ENCODE results near the gene EIF1AD. TPM values are rescaled to one million over a fixed set of nuclear protein-coding genes. Genes with fewer than 3 reads are reported as not detected.

Gene EIF1AD
- total RNA-seq, 1 experiment from 2014 or later: 55.2 TPM

GRCh38 chr11:65972116-65972515 lies 29.8 kb downstream of the EIF1AD start:
- Histone ChIP-seq H3K79me2 (ENCODE audit: low read depth) (no peaks in the 10 kb centered on the region; the same call in 1 of the 2 replicates), H2AFZ (no peak overlapping the region), H4K20me1 (ENCODE audit: insufficient read depth) (peaks cover 14% of the 10 kb centered on the region; the same call in 1 of the 2 replicates), H3K9me3 (ENCODE audit: insufficient read depth, low read depth) (no peaks in the 10 kb centered on the region), H3F3A (ENCODE audit: insufficient read depth, low read depth) (peaks cover 25% of the 10 kb centered on the region), H3K4me2 (no peak overlapping the region), H3K9me2 (ENCODE audit: insufficient read depth) (no peaks in the 10 kb centered on the region), H3K27ac (no peak overlapping the region), H3K4me1 (replicated peaks; ENCODE audit: insufficient read depth) (no peaks in the 10 kb centered on the region), H3K27me3 (ENCODE audit: insufficient read depth, low read depth) (no peaks in the 10 kb centered on the region), H3K36me3 (ENCODE audit: low read depth) (peaks cover 21% of the 10 kb centered on the region), H3K4me3 (no peak overlapping the region)
- TF ChIP-seq, protein P1, sequence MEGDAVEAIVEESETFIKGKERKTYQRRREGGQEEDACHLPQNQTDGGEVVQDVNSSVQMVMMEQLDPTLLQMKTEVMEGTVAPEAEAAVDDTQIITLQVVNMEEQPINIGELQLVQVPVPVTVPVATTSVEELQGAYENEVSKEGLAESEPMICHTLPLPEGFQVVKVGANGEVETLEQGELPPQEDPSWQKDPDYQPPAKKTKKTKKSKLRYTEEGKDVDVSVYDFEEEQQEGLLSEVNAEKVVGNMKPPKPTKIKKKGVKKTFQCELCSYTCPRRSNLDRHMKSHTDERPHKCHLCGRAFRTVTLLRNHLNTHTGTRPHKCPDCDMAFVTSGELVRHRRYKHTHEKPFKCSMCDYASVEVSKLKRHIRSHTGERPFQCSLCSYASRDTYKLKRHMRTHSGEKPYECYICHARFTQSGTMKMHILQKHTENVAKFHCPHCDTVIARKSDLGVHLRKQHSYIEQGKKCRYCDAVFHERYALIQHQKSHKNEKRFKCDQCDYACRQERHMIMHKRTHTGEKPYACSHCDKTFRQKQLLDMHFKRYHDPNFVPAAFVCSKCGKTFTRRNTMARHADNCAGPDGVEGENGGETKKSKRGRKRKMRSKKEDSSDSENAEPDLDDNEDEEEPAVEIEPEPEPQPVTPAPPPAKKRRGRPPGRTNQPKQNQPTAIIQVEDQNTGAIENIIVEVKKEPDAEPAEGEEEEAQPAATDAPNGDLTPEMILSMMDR (conservative IDR thresholded peaks at IDR 0.05): no peak
- TF ChIP-seq EZH2 (IDR thresholded peaks at IDR 0.05; ENCODE audit: low read depth): no peak
- BruUV-seq (replicated peaks): no TSS peak
- POLR2A ChIA-PET (ENCODE audit: unreplicated experiment): interaction anchor here (0.6 to 0.7 kb wide), 2 partner anchors 50 to 79 kb away, joined by 3 to 6 read pairs; no protein-coding TSS in a partner anchor
- intact Hi-C loops (cut with micrococcal nuclease; ENCODE audit: unreplicated experiment): no loop called here
- DNase-seq: no peak
- CTCF ChIA-PET: no interaction called here

DNA sequence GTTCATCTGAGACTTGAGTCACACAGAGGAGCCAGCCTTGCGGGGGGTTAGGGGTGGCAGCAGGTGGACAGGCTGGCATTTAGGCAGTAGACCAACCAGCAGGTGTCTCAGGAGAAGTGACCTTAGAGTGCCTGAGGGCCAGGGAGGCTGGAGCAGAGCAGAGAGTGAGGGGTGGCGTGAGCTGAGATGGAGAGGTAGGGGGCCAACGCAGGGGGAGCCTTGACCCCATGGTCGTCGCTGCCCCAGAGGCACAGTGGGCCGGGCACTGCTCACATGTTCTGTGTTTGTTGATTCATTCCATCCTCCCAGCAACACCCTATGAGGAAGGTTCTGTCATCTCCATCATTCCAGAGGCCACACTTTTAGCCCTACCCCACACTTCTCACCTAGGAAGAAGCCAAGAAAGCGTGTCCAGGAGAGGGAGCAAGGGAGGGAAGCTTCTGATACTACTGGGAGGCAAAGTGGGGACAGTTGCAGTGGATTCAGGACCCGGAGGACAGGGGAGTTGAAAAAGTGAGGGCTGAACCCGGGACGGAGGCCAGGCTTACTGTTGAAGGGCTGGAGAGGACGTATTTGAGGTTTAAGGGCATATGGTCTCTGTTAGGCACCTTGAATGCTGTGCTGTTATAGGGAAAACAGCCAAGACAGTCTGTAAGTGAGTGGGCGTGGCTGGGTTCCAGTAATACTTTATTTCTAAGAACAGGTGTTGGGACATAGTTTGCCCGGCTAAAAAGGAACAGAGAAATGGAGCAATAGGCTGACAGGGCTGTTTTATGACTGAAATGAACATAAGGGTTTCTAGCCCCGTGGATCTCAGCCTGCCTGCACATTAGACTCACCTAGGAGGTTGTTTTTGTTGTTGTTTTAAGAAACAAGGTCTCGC lies 33.1 kb downstream of the EIF1AD start:
- CTCF ChIA-PET: no interaction called here

GRCh38 chr11:65967329-65967934 lies 34.5 kb downstream of the EIF1AD start:
- Histone ChIP-seq H3K79me2 (ENCODE audit: low read depth) (peaks cover 25% of the 10 kb centered on the region), H4K20me1 (ENCODE audit: insufficient read depth) (peaks cover 17% of the 10 kb centered on the region), H3K4me1 (replicated peaks; ENCODE audit: insufficient read depth) (peaks cover 11% of the 10 kb centered on the region), H3K27me3 (ENCODE audit: insufficient read depth, low read depth) (no peaks in the 10 kb centered on the region), H3F3A (ENCODE audit: insufficient read depth, low read depth) (peaks cover 13% of the 10 kb centered on the region), H3K36me3 (ENCODE audit: low read depth) (peaks cover 19% of the 10 kb centered on the region; the same call in 1 of the 2 replicates), H3K4me3 (no peak overlapping the region), H3K27ac (no peak overlapping the region), H3K9me3 (ENCODE audit: insufficient read depth, low read depth) (no peaks in the 10 kb centered on the region), H3K4me2 (no peak overlapping the region), H3K9me2 (ENCODE audit: insufficient read depth) (no peaks in the 10 kb centered on the region), H2AFZ (no peak overlapping the region)
- intact Hi-C loops (cut with micrococcal nuclease; ENCODE audit: unreplicated experiment): no loop called here
- TF ChIP-seq, protein P1 (conservative IDR thresholded peaks at IDR 0.05): no peak
- no peak for TF ChIP-seq EZH2 (IDR thresholded peaks at IDR 0.05; ENCODE audit: low read depth)
- ChIA-PET CTCF (interaction anchor here (0.6 kb wide), 1 partner anchor 241 kb away, joined by 8 read pairs; no protein-coding TSS in a partner anchor), POLR2A (ENCODE audit: unreplicated experiment) (interaction anchor here (0.6 kb wide), 1 partner anchor 267 kb away, joined by 18 read pairs; no protein-coding TSS in a partner anchor)
- no TSS peak for BruUV-seq (replicated peaks)
- DNase-seq: no peak

More for the DNA sequence above, 33.1 kb downstream of the EIF1AD start:
- Histone ChIP-seq H2AFZ (no peak overlapping the region), H3K4me1 (replicated peaks; ENCODE audit: insufficient read depth) (no peaks in the 10 kb centered on the region), H3K79me2 (ENCODE audit: low read depth) (peaks cover 11% of the 10 kb centered on the region), H3K36me3 (ENCODE audit: low read depth) (peaks cover 28% of the 10 kb centered on the region; the same call in 1 of the 2 replicates), H3K27me3 (ENCODE audit: insufficient read depth, low read depth) (no peaks in the 10 kb centered on the region), H4K20me1 (ENCODE audit: insufficient read depth) (peaks cover 11% of the 10 kb centered on the region), H3K9me3 (ENCODE audit: insufficient read depth, low read depth) (no peaks in the 10 kb centered on the region), H3F3A (ENCODE audit: insufficient read depth, low read depth) (peaks cover 18% of the 10 kb centered on the region), H3K4me3 (no peak overlapping the region), H3K9me2 (ENCODE audit: insufficient read depth) (no peaks in the 10 kb centered on the region), H3K4me2 (no peak overlapping the region), H3K27ac (no peak overlapping the region)
- intact Hi-C loops (cut with micrococcal nuclease; ENCODE audit: unreplicated experiment): no loop called here
- BruUV-seq (replicated peaks): no TSS peak
- POLR2A ChIA-PET (ENCODE audit: unreplicated experiment): no interaction called here
- TF ChIP-seq, protein P1 (conservative IDR thresholded peaks at IDR 0.05): no peak
- TF ChIP-seq EZH2 (IDR thresholded peaks at IDR 0.05; ENCODE audit: low read depth): no peak
- no peak for DNase-seq

All from PC-9 (cell line).